HEK293 (cell line): ENCODE data around the gene GNB3.
"Not testable (repeated sequence)": the region's sequence is repeated elsewhere in the genome, so short reads cannot be mapped to it uniquely, and the experiment has no call there.

Experiments used
- CTCF ChIP-seq: fragments of 450-650 bp; formaldehyde crosslinking; IDR thresholded peaks from 2 replicates; pipeline ENCODE4 v1.5.1; 2016; ENCODE audit warnings: missing biosample characterization, missing genetic modification characterization
- ZFP37 ChIP-seq: fragments of 450-650 bp; formaldehyde crosslinking; IDR thresholded peaks from 2 replicates; pipeline ENCODE4 v1.5.1; 2016; ENCODE audit warnings: missing biosample characterization, missing genetic modification characterization
- ZNF132 ChIP-seq: fragments of 450-650 bp; formaldehyde crosslinking; IDR thresholded peaks from 2 replicates; pipeline ENCODE4 v1.5.1; 2017; ENCODE audit warnings: missing biosample characterization, missing genetic modification characterization, borderline replicate concordance
- ZNF211 ChIP-seq: fragments of 450-650 bp; formaldehyde crosslinking; IDR thresholded peaks from 2 replicates; pipeline ENCODE4 v1.5.1; 2016; ENCODE audit warnings: low read depth, missing biosample characterization, missing genetic modification characterization
- ZNF335 ChIP-seq: fragments of 450-650 bp; formaldehyde crosslinking; conservative IDR thresholded peaks from 2 replicates; pipeline ENCODE4 v1.5.1; 2016; ENCODE audit warnings: missing biosample characterization, missing genetic modification characterization
- ZNF830 ChIP-seq: fragments of 450-650 bp; IDR thresholded peaks from 2 replicates; pipeline ENCODE4 v1.5.0; 2018; ENCODE audit warnings: missing biosample characterization, missing genetic modification characterization, low read depth, mild to moderate bottlenecking, moderate library complexity
- TF ChIP-seq, protein P1 (sequence below): fragments of 450-650 bp; formaldehyde crosslinking; IDR thresholded peaks from 2 replicates; pipeline ENCODE4 v1.5.1; 2016; ENCODE audit warnings: missing biosample characterization, missing genetic modification characterization, low read depth

DNA sequence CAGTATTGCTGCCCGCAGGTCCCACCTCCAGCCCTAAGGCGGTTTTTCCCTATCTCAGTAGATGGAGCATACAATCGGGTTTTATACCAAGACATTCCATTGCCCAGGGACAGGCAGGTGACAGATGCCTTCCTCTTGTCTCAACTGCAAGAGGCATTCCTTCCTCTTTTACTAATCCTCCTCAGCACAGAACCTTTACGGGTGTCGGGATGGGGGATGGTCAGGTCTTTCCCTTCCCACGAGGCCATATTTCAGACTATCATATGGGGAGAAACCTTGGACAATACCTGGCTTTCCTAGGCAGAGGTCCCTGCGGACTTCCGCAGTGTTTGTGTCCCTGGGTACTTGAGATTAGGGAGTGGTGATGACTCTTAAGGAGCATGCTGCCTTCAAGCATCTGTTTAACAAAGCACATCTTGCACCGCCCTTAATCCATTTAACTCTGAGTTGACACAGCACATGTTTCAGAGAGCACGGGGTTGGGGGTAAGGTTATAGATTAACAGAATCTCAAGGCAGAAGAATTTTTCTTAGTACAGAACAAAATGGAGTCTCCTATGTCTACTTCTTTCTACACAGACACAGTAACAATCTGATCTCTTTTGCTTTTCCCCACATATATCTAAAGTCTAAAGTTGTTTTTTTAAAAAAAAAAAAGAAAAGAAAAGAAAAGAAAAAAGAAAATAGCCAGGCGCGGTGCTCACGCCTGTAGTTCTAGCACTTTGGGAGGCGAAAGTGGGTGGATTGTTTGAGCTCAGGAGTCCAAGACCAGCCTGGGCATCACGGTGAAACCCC is 45.7 kb downstream of the GNB3 start:
- TF ChIP-seq, protein P1, sequence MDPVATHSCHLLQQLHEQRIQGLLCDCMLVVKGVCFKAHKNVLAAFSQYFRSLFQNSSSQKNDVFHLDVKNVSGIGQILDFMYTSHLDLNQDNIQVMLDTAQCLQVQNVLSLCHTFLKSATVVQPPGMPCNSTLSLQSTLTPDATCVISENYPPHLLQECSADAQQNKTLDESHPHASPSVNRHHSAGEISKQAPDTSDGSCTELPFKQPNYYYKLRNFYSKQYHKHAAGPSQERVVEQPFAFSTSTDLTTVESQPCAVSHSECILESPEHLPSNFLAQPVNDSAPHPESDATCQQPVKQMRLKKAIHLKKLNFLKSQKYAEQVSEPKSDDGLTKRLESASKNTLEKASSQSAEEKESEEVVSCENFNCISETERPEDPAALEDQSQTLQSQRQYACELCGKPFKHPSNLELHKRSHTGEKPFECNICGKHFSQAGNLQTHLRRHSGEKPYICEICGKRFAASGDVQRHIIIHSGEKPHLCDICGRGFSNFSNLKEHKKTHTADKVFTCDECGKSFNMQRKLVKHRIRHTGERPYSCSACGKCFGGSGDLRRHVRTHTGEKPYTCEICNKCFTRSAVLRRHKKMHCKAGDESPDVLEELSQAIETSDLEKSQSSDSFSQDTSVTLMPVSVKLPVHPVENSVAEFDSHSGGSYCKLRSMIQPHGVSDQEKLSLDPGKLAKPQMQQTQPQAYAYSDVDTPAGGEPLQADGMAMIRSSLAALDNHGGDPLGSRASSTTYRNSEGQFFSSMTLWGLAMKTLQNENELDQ (tag by site-specific recombination) = not testable (repeated sequence)
- TF ChIP-seq ZNF335 (tag by site-specific recombination); ZFP37 (tag by site-specific recombination); ZNF830 (tag by site-specific recombination); ZNF211 (tag by site-specific recombination); CTCF (tag by site-specific recombination); ZNF132: not testable (repeated sequence)
